GM20000 (cell line): ENCODE measurements around the gene KIRREL3.

ENCODE experiments used
- DNase-seq: peaks from one replicate; pipeline ENCODE4 v3.0.0; 2012; ENCODE audit warnings: low spot score
- TF ChIP-seq, protein P1 (sequence below): IDR thresholded peaks from 2 replicates; pipeline ENCODE4 v1.5.1; 2012; ENCODE audit warnings: mild to moderate bottlenecking, control low read depth; ENCODE audit errors: extremely low read depth, missing control alignments

Gene KIRREL3

DNA sequence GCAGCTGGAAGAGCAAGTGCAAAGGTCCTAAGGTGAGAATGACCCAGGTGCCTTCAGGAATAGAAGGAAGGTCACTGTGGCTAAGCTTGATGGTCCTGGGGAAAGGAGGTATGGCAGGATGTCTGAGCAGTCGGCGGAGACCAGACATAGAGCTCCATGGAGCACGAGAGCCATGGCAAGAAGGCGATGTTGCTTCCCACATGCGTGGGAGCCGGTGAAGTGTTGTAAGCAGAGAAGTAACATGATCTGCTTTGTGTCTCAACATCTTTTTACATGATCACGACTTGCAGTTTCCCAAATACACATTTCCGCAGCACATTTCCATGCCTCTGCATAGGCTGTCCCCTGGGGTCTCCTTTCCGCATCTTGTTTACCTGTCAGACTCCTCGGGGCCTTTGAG is 231.9 kb downstream of the KIRREL3 start:
- no peak for DNase-seq
- TF ChIP-seq, protein P1, sequence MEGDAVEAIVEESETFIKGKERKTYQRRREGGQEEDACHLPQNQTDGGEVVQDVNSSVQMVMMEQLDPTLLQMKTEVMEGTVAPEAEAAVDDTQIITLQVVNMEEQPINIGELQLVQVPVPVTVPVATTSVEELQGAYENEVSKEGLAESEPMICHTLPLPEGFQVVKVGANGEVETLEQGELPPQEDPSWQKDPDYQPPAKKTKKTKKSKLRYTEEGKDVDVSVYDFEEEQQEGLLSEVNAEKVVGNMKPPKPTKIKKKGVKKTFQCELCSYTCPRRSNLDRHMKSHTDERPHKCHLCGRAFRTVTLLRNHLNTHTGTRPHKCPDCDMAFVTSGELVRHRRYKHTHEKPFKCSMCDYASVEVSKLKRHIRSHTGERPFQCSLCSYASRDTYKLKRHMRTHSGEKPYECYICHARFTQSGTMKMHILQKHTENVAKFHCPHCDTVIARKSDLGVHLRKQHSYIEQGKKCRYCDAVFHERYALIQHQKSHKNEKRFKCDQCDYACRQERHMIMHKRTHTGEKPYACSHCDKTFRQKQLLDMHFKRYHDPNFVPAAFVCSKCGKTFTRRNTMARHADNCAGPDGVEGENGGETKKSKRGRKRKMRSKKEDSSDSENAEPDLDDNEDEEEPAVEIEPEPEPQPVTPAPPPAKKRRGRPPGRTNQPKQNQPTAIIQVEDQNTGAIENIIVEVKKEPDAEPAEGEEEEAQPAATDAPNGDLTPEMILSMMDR, result no peak

DNA sequence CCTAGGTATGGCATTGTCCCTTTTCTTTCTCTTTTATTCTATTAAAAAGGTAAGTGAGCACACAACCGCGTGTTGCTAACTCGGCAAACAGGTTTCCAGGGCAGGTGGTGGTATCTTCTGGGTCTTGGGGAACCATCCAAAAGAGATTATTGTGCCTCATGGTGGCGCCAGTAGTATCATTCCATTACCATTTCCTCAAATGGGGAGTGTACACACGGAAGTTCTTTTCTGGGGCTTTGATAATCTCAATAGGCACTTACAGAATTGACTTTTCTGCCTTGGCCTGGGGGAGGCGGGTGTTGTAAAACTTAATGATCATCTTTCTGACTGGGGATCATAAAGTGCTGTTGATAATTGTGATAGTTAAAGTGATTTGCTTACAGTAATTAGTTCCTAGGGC is 234.1 kb downstream of the KIRREL3 start:
- TF ChIP-seq, protein P1, result no peak
- no peak for DNase-seq

DNA sequence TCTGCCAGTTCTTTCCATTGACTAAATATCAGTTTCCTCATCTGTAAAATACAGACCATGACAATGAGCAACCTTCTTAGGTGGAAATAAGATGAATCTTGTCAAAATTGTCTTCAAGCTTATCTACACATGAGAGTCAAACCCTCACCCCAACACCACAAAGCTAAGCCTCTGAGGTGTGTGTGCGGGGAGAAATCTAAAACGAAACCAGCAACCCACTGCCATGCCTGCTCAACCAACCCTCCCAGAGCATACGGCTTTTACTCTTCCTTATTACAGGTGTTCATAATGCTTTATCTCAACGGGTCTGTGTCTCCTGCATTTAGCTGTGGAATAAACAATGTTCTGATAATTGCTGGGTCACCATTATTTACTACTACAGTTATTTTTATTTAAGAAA is 235.4 kb downstream of the KIRREL3 start:
- DNase-seq, result no peak
- TF ChIP-seq, protein P1, result no peak

DNA sequence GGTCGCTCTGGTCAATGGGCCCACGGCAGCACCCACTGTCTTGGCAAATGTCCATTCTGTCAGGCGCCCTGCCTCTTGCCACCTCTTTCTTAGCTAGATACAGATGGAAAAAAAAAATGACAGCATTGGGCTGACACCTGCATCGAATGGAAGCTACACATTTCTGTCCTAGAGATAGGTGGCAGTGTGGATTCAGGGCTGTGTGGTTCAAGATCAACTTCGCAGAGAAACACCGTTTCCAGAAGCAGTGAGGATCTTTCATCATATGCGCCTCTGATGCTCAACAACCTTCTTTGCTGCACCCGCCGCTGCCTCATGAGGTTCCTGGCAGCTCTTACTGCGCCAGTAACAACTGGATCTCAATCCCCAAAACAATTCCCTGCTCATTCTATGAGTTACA is 236.3 kb downstream of the KIRREL3 start:
- DNase-seq, result no peak
- TF ChIP-seq, protein P1, result no peak

DNA sequence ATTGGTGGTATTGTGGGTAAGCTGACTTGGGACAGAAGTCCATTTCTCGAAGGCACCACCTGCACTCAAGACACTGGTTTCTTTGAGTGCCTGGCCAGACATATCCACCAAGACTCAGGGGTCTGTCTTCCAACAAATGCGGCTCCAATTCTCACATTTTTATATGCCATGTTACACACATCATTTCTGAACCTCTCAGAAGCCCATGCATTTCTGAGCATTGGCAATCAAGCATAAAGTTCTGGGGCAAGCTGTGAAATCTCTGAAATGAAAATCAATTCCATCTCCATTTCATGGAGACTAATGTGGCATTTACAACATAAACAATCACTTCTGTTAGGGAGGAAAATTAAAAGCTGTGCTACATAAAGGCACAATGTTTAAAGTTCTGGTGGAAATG is 243.7 kb downstream of the KIRREL3 start:
- TF ChIP-seq, protein P1, result no peak

DNA sequence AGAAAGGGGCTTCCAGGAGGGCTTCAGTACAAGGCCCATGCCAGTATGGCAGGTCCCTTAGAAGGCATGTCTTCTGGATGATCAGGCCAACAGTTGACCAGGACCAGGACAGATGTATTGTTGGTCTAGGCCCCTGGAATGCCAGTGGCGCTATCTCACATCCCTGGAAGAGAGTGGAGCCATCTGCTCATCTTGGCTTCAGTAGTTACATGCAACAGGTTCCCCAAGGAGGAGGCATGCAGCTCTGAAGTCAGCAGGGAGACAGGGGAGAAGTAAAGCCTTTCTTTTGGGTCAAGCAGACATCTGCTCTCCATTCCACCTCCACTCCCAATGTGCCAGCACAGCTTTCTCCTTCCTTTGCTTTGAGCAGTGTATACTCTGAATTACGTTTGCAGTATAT is 244.1 kb downstream of the KIRREL3 start:
- DNase-seq, result no peak
- TF ChIP-seq, protein P1, result no peak

More for the DNA sequence above, 243.7 kb downstream of the KIRREL3 start:
- DNase-seq, result no peak

DNA sequence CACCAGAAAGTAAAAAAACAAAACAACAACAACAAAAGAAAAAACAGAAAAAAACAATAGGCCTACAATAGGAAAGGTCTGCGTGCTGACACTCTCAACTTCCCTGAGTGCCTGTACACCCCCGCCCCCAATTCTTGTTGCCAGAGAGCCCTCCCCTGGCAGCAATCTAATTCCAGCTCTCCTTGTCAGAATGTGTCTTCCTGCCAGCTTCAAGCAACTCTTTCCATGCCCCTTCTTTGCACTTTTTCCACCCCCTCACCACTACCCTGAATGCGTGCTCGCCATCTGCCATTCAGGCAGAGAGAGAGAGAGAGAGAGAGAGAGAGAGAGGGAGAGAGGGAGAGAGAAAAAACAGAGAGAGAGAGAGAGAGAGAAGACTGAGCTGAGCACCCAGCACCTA is 245.0 kb downstream of the KIRREL3 start:
- no peak for DNase-seq
- TF ChIP-seq, protein P1, result no peak
